WERI-Rb-1 (cell line): ENCODE results near the gene ELMO3.

Source experiments
- DNase-seq: peaks from one replicate; pipeline ENCODE4 v3.0.0-alpha.2; 2020
- H3K27ac ChIP-seq: fragments of 250-450 bp; sonication (Bioruptor Pico); 2 replicates; pipeline ENCODE4 v1.5.1; 2020; ENCODE audit warnings: mild to moderate bottlenecking, moderate library complexity
- H3K27me3 ChIP-seq: fragments of 250-450 bp; sonication (Bioruptor Pico); 2 replicates; pipeline ENCODE4 v1.5.1; 2021; ENCODE audit warnings: mild to moderate bottlenecking, low read depth, moderate library complexity; ENCODE audit not compliant: insufficient read depth, severe bottlenecking
- H3K36me3 ChIP-seq: fragments of 250-450 bp; sonication (Bioruptor Pico); 2 replicates; pipeline ENCODE4 v1.5.1; 2020; ENCODE audit warnings: mild to moderate bottlenecking, moderate library complexity
- H3K4me3 ChIP-seq: 2 replicates; pipeline ENCODE4 v1.5.1; 2011; ENCODE audit warnings: low read depth, mild to moderate bottlenecking, control low read depth, low read length
- H3K9me3 ChIP-seq: fragments of 250-450 bp; sonication (Bioruptor Pico); 2 replicates; pipeline ENCODE4 v1.5.1; 2021; ENCODE audit warnings: mild to moderate bottlenecking, moderate library complexity; ENCODE audit not compliant: severe bottlenecking
- CTCF ChIP-seq: IDR thresholded peaks from 2 replicates; pipeline ENCODE4 v1.5.1; 2011; ENCODE audit warnings: low read depth, mild to moderate bottlenecking, control low read depth, inconsistent platforms, low read length

ELMO3 gene

GRCh38 chr16:67158637-67159600, 40.0 kb upstream of the ELMO3 start:
- TF ChIP-seq CTCF = no peak
- no peak for DNase-seq
- Histone ChIP-seq H3K27ac (peak overlapping the region; percentile 68; the same call in 1 of the 2 replicates), H3K36me3 (no peaks in the 10 kb centered on the region), H3K9me3 (no peaks in the 10 kb centered on the region), H3K4me3 (peak overlapping the region; percentile 80), H3K27me3 (peaks cover 6% of the 10 kb centered on the region)

- H3K4me3 ChIP-seq = no peak overlapping the region
- H3K9me3 ChIP-seq = no peaks in the 10 kb centered on the region
- no peak for DNase-seq
- no peak for TF ChIP-seq CTCF
- H3K27me3 ChIP-seq = no peaks in the 10 kb centered on the region
- H3K36me3 ChIP-seq = no peaks in the 10 kb centered on the region
- no peak overlapping the region for H3K27ac ChIP-seq
Observed at GRCh38 chr16:67161595-67162058, 37.3 kb upstream of the ELMO3 start.

GRCh38 chr16:67162506-67163163, 36.3 kb upstream of the ELMO3 start:
- Histone ChIP-seq H3K9me3 (no peaks in the 10 kb centered on the region), H3K27ac (peak overlapping the region; percentile 92), H3K36me3 (no peaks in the 10 kb centered on the region), H3K4me3 (no peak overlapping the region), H3K27me3 (no peaks in the 10 kb centered on the region)
- DNase-seq = no peak
- TF ChIP-seq CTCF = no peak

- no peaks in the 10 kb centered on the region for H3K27me3 ChIP-seq
- H3K36me3 ChIP-seq = no peaks in the 10 kb centered on the region
- H3K27ac ChIP-seq = peak overlapping the region; percentile 92
- peak overlapping the region; percentile 59 for H3K4me3 ChIP-seq
- TF ChIP-seq CTCF = no peak
- peak; percentile 79 for DNase-seq
- no peaks in the 10 kb centered on the region for H3K9me3 ChIP-seq
Observed at GRCh38 chr16:67163164-67163998, 35.5 kb upstream of the ELMO3 start.

GRCh38 chr16:67163999-67164558, 34.9 kb upstream of the ELMO3 start:
- peak overlapping the region; percentile 59 for H3K4me3 ChIP-seq
- peak overlapping the region; percentile 92 for H3K27ac ChIP-seq
- DNase-seq = no peak

More at GRCh38 chr16:67163999-67164558, 34.9 kb upstream of the ELMO3 start:
- no peak for TF ChIP-seq CTCF
- no peaks in the 10 kb centered on the region for H3K36me3 ChIP-seq
- no peaks in the 10 kb centered on the region for H3K27me3 ChIP-seq
- no peaks in the 10 kb centered on the region for H3K9me3 ChIP-seq
